Spleen (tissue), 11 donors: Measurements from ENCODE around the gene KSR2. TPM values are rescaled to one million over a fixed set of nuclear protein-coding genes. Genes with fewer than 3 reads are reported as not detected.

Experiments used
- DNase-seq: peaks from one replicate; pipeline ENCODE4 v3.0.0-alpha.2; 2020
- H3K27ac ChIP-seq, 8 donors: fragments of 200-600 bp; sonication (generic) in 7 of 8; 1 replicate in 4 of 8; 2 replicates in 4 of 8; pipeline versions ENCODE4 v1.5.0 to v1.8.0; 2016 to 2021; ENCODE audit warnings: inconsistent platforms in 4 of 8, mild to moderate bottlenecking in 4 of 8, moderate library complexity in 1 of 8
- H3K27me3 ChIP-seq, 7 donors: fragments of 200-600 bp; sonication (generic) in 6 of 7; replicated peaks in 1 of 7; 1 replicate in 4 of 7; 2 replicates in 3 of 7; pipeline versions ENCODE4 v1.5.0 to v1.8.0; 2016 to 2021; ENCODE audit warnings: inconsistent platforms in 3 of 7, mild to moderate bottlenecking in 1 of 7
- H3K36me3 ChIP-seq, 6 donors: fragments of 200-600 bp; sonication (generic) in 5 of 6; 1 replicate in 4 of 6; 2 replicates in 2 of 6; pipeline versions ENCODE4 v1.5.0 to v1.8.0; 2016 to 2021; ENCODE audit warnings: inconsistent platforms in 2 of 6
- H3K4me1 ChIP-seq, 6 donors: fragments of 200-600 bp; sonication (generic) in 5 of 6; 1 replicate in 3 of 6; 2 replicates in 3 of 6; pipeline versions ENCODE4 v1.5.0 to v1.8.0; 2016 to 2021; ENCODE audit warnings: inconsistent platforms in 3 of 6
- H3K4me3 ChIP-seq, 8 donors: fragments of 200-600 bp; sonication (generic) in 7 of 8; 1 replicate in 4 of 8; 2 replicates in 4 of 8; pipeline versions ENCODE4 v1.5.0 to v1.8.0; 2016 to 2021; ENCODE audit warnings: inconsistent platforms in 4 of 8, mild to moderate bottlenecking in 4 of 8, moderate library complexity in 2 of 8
- H3K9me3 ChIP-seq, 8 donors: fragments of 200-600 bp; sonication (generic) in 7 of 8; 1 replicate in 4 of 8; 2 replicates in 4 of 8; pipeline versions ENCODE4 v1.5.0 to v1.8.0; 2016 to 2021; ENCODE audit warnings: inconsistent platforms in 4 of 8
- CTCF ChIP-seq, 11 experiments: fragments of 200-600 bp in 7 of 11; fragments of 450-650 bp in 4 of 11; sonication (generic) in 4 of 11; IDR thresholded peaks in 8 of 11; conservative IDR thresholded peaks in 3 of 11; 1 replicate in 7 of 11; 2 replicates in 4 of 11; pipeline versions ENCODE4 v1.4.0 to v1.8.0; 2016 to 2021; ENCODE audit warnings: antibody characterized with exemption in 11 of 11, inconsistent platforms in 4 of 11, mild to moderate bottlenecking in 1 of 11
- POLR2A ChIP-seq, 3 donors: fragments of 450-650 bp; IDR thresholded peaks; one replicate each; pipeline ENCODE4 v1.5.1; 2017; ENCODE audit warnings: antibody characterized with exemption in 3 of 3, mild to moderate bottlenecking in 1 of 3
- POLR2AphosphoS5 ChIP-seq, 3 donors: sonication (generic); formaldehyde crosslinking; IDR thresholded peaks; one replicate each; pipeline ENCODE4 v1.5.1; 2017; ENCODE audit warnings: antibody characterized with exemption in 3 of 3
- WGBS, 5 donors: extraction: QIAGEN DNeasy Blood & Tissue Kit in 3 of 5; methylation state at CpG; one replicate each; pipeline versions ENCODE4 v1.1.5 to v1.1.7; 2013 to 2018; 5-methylcytosine and 5-hydroxymethylcytosine counted together
- intact Hi-C: fragments of 100-400 bp; cut with DNase I; formaldehyde crosslinking; loops from one replicate; pipeline ENCODE4 v1.15.0; 2023; ENCODE audit warnings: low total_unique reads
- polyA plus RNA-seq, 3 donors: library from polyadenylated mRNA; stranded (reverse); fragments of 200-250 nt; gene quantifications; one replicate each; pipeline ENCODE4 v1.2.1, GENCODE V29; 2013
- total RNA-seq, 7 donors: library from RNA; depleted of rRNA in 3 of 7; stranded (reverse); fragments of >200 nt in 3 of 7; fragmentation: NEBNext Ultra II Directional in 4 of 7; extraction: Animal tissue kit (Norgen Biotek cat#: 25700) in 4 of 7; gene quantifications; one replicate each; pipeline versions ENCODE4 v1.1.0 to v1.2.1, GENCODE V29; 2016 to 2021
- donor health status: healthy with polysubstance abuse.
- donor health status: DM: no; HTN: no; CAD: no; lungs with moderate emphysema.
- donor health status: DM: no; HTN: no; CAD: no.
- donor health status: Bipolar disorder and iron deficiency.
- donor health status: healthy.
- donor health status: DM: no; HTN: no; CAD: no.
- donor health status: DM: yes; HTN: yes; CAD: no.

The KSR2 gene
- total and polyA plus RNA-seq, 10 donors, result under 0.01 to 0.09 (median 0.02) TPM; not detected in 4

GRCh38 chr12:117508468-117508867 is 460.3 kb downstream of the KSR2 start:
- DNase-seq, result no peak
- H3K36me3 ChIP-seq, result no peaks in the 10 kb centered on the region
- H3K9me3 ChIP-seq, result no peaks in the 10 kb centered on the region
- H3K4me1 ChIP-seq, result no peaks in the 10 kb centered on the region
- TF ChIP-seq CTCF (IDR thresholded peaks at IDR 0.05 in 8 of 11, conservative IDR thresholded peaks at IDR 0.05 in 3 of 11), result no peak
- no peak for TF ChIP-seq POLR2A (IDR thresholded peaks at IDR 0.05)
- no peak for TF ChIP-seq POLR2AphosphoS5 (IDR thresholded peaks at IDR 0.05)
- intact Hi-C loops, result no loop called here
- H3K4me3 ChIP-seq, result no peak overlapping the region
- no peak overlapping the region for H3K27ac ChIP-seq
- peaks cover 0 to 17% (median 0%) of the 10 kb centered on the region in 7 donors for H3K27me3 ChIP-seq

- TF ChIP-seq CTCF (IDR thresholded peaks at IDR 0.05 in 8 of 11, conservative IDR thresholded peaks at IDR 0.05 in 3 of 11) (no peak), POLR2A (IDR thresholded peaks at IDR 0.05) (no peak), POLR2AphosphoS5 (IDR thresholded peaks at IDR 0.05) (no peak)
- peaks cover 0 to 15% (median 0%) of the 10 kb centered on the region in 7 donors for H3K27me3 ChIP-seq
- no peaks in the 10 kb centered on the region for H3K36me3 ChIP-seq
- DNase-seq, result no peak
- H3K9me3 ChIP-seq, result no peaks in the 10 kb centered on the region
- WGBS, 5 donors, result 48 to 61% (median 56%) methylated on average over 3 of the region's 3 CpGs
- intact Hi-C loops, result no loop called here
- no peak overlapping the region for H3K27ac ChIP-seq
- no peaks in the 10 kb centered on the region for H3K4me1 ChIP-seq
- H3K4me3 ChIP-seq, result no peak overlapping the region
Observed at GRCh38 chr12:117507548-117507947, 461.2 kb downstream of the KSR2 start.

- DNase-seq, result no peak
- intact Hi-C loops, result no loop called here
Observed at GRCh38 chr12:117506333-117506732, 462.5 kb downstream of the KSR2 start.

GRCh38 chr12:117502633-117503032 is 466.2 kb downstream of the KSR2 start:
- TF ChIP-seq CTCF (IDR thresholded peaks at IDR 0.05 in 8 of 11, conservative IDR thresholded peaks at IDR 0.05 in 3 of 11) (no peak), POLR2AphosphoS5 (IDR thresholded peaks at IDR 0.05) (no peak), POLR2A (IDR thresholded peaks at IDR 0.05) (no peak)
- WGBS, 5 donors, result 63 to 77% (median 72%) methylated on average over 2 of the region's 2 CpGs

More at GRCh38 chr12:117506333-117506732, 462.5 kb downstream of the KSR2 start:
- H3K27me3 ChIP-seq, result peaks cover 0 to 20% (median 0%) of the 10 kb centered on the region in 7 donors
- WGBS, 5 donors, result 67 to 90% (median 77%) methylated on average over 1 of the region's 1 CpG
- no peak overlapping the region for H3K27ac ChIP-seq
- no peak for TF ChIP-seq CTCF (IDR thresholded peaks at IDR 0.05 in 8 of 11, conservative IDR thresholded peaks at IDR 0.05 in 3 of 11)
- H3K4me1 ChIP-seq, result no peaks in the 10 kb centered on the region
- no peaks in the 10 kb centered on the region for H3K9me3 ChIP-seq
- H3K4me3 ChIP-seq, result no peak overlapping the region
- H3K36me3 ChIP-seq, result no peaks in the 10 kb centered on the region

More at GRCh38 chr12:117502633-117503032, 466.2 kb downstream of the KSR2 start:
- intact Hi-C loops, result no loop called here
- Histone ChIP-seq H3K27ac (no peak overlapping the region), H3K4me1 (no peaks in the 10 kb centered on the region), H3K36me3 (no peaks in the 10 kb centered on the region), H3K9me3 (no peaks in the 10 kb centered on the region), H3K4me3 (no peak overlapping the region), H3K27me3 (peaks cover 0 to 25% (median 0%) of the 10 kb centered on the region in 7 donors)
- DNase-seq, result no peak
